Tibial nerve (tissue), 4 donors: ENCODE measurements around the gene TAS1R1.

Source experiments
- EP300 ChIP-seq, 2 donors: sonication (generic); formaldehyde crosslinking; IDR thresholded peaks; one replicate each; pipeline ENCODE4 v1.6.1; 2017; ENCODE audit warnings: antibody characterized with exemption in 2 of 2, mild to moderate bottlenecking in 1 of 2
- POLR2A ChIP-seq, 2 donors: fragments of 450-650 bp; IDR thresholded peaks; one replicate each; pipeline ENCODE4 v1.6.1; 2017; ENCODE audit warnings: antibody characterized with exemption in 2 of 2, mild to moderate bottlenecking in 2 of 2, moderate library complexity in 2 of 2
- TF ChIP-seq, protein P1 (sequence below), 5 experiments: fragments of 200-600 bp in 3 of 5; fragments of 450-650 bp in 2 of 5; sonication (generic) in 3 of 5; IDR thresholded peaks; one replicate each; pipeline ENCODE4 v1.5.1; 2016 to 2019; ENCODE audit warnings: antibody characterized with exemption in 5 of 5, mild to moderate bottlenecking in 3 of 5, moderate library complexity in 2 of 5

GRCh38 chr1:6590046-6590445 lies 34.9 kb downstream of the TAS1R1 start:
- TF ChIP-seq, protein P1, sequence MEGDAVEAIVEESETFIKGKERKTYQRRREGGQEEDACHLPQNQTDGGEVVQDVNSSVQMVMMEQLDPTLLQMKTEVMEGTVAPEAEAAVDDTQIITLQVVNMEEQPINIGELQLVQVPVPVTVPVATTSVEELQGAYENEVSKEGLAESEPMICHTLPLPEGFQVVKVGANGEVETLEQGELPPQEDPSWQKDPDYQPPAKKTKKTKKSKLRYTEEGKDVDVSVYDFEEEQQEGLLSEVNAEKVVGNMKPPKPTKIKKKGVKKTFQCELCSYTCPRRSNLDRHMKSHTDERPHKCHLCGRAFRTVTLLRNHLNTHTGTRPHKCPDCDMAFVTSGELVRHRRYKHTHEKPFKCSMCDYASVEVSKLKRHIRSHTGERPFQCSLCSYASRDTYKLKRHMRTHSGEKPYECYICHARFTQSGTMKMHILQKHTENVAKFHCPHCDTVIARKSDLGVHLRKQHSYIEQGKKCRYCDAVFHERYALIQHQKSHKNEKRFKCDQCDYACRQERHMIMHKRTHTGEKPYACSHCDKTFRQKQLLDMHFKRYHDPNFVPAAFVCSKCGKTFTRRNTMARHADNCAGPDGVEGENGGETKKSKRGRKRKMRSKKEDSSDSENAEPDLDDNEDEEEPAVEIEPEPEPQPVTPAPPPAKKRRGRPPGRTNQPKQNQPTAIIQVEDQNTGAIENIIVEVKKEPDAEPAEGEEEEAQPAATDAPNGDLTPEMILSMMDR (IDR thresholded peaks at IDR 0.05) = no peak
- TF ChIP-seq POLR2A (IDR thresholded peaks at IDR 0.05) (no peak), EP300 (IDR thresholded peaks at IDR 0.05) (no peak)
